ENCODE data around the gene CMIP.
A peak's percentile ranks its signal among the peaks of the same experiment; 100 is the strongest.

CMIP gene

GRCh38 chr16:81595629-81596292 is 151.2 kb downstream of the CMIP start:
- no peaks in the 10 kb centered on the region for H3K9me3 Mint-ChIP-seq
- H3K4me3 Mint-ChIP-seq = no peak overlapping the region
- no peaks in the 10 kb centered on the region for H3K27me3 Mint-ChIP-seq
- H3K36me3 Mint-ChIP-seq (ENCODE audit: low read depth) = no peaks in the 10 kb centered on the region
- no peak for DNase-seq
- peak overlapping the region; percentile 70 for H3K27ac Mint-ChIP-seq
- H3K4me1 Mint-ChIP-seq (ENCODE audit: low read depth) = peaks cover 33% of the 10 kb centered on the region

DNA sequence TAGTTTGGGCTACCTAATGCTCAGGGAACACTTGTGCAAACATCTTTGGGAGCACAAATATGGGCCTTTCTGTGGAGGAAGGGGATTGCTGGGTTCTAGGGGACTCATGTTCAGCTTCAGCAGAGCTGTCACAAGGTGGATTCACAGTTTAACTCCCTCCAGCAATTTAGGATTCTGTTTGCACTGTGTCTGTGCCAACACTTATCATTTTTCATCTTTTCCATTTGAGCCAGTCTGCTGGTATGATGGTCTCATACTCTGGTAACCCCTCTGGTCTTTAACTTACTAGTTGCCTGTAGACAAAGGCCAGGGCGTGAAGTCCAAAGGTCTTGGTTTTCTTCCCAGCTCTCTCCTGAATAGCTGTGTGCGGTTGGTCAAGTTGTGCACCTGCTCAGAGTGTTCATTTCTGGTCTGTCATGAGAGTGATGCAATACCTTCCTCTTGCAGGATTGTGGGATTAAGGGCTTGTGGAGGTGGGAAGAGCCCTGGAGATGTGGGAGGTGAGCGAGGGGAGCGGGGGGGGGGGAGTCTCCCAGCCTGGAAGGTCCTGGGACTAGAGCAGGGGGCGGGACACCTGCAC is 152.6 kb downstream of the CMIP start:
- Mint-ChIP-seq H3K27ac (no peak overlapping the region), H3K4me3 (no peak overlapping the region), H3K36me3 (ENCODE audit: low read depth) (no peaks in the 10 kb centered on the region), H3K27me3 (no peaks in the 10 kb centered on the region), H3K4me1 (ENCODE audit: low read depth) (peaks cover 33% of the 10 kb centered on the region), H3K9me3 (no peaks in the 10 kb centered on the region)
- DNase-seq = no peak

DNA sequence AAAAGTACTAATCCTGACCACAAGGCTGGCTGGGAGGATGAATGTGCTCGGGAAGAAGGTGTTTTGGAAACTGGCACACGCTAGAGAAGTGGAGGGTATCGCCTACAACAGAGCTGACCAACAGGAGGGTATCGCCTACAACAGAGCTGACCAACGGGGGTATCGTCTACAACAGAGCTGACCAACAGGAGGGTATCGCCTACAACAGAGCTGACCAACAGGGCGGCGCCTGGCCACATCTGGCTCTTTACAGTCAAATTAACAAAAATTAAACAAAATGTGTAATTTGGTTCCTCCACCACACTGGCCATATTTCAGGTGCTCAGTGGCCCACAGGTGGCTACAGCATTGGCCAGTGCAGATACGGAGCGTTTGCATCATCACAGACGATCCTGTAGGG is 153.5 kb downstream of the CMIP start:
- H3K27me3 Mint-ChIP-seq = no peaks in the 10 kb centered on the region
- no peaks in the 10 kb centered on the region for H3K9me3 Mint-ChIP-seq
- H3K4me1 Mint-ChIP-seq (ENCODE audit: low read depth) = peaks cover 33% of the 10 kb centered on the region
- no peak overlapping the region for H3K27ac Mint-ChIP-seq
- H3K4me3 Mint-ChIP-seq = no peak overlapping the region
- no peaks in the 10 kb centered on the region for H3K36me3 Mint-ChIP-seq (ENCODE audit: low read depth)
- DNase-seq = no peak

DNA sequence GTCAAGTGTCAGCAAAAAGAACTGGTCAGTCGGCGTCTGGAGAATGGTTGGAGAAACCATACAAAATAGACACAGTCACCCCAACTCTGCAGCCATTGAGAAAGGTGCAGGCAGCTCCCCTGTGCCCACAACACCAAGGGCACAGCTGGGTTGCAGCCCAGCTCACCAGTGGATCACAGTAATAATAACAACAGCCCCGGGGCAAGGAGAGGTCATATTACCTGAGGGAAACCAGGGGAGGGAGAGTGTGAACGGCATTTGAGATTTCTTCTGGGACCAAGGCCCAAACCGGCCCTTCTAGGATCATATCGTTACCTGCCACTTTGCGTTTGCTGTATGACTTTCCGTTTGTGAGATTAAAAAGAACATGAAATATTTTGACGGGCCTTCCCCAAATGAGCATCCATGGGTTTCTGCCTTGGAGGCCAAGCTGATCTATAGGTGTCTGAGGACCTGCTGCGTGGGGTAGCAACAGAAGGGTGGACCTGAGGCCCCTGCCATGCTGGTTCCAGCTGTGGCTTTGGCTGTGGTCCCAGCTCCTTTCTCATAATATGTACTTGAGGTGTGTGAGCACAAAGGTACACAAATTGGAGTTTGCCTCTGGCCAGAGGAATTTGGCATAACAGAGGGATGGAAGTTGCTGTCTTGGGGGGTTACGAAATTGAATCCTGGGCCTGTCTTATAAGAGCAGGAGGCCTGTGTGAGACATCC is 154.6 kb downstream of the CMIP start:
- peaks cover 32% of the 10 kb centered on the region for H3K4me1 Mint-ChIP-seq (ENCODE audit: low read depth)
- no peak for DNase-seq
- H3K4me3 Mint-ChIP-seq = no peak overlapping the region
- H3K27me3 Mint-ChIP-seq = no peaks in the 10 kb centered on the region
- H3K9me3 Mint-ChIP-seq = no peaks in the 10 kb centered on the region
- no peaks in the 10 kb centered on the region for H3K36me3 Mint-ChIP-seq (ENCODE audit: low read depth)
- no peak overlapping the region for H3K27ac Mint-ChIP-seq

GRCh38 chr16:81600275-81600674 is 155.7 kb downstream of the CMIP start:
- Mint-ChIP-seq H3K4me1 (ENCODE audit: low read depth) (peaks cover 29% of the 10 kb centered on the region), H3K27ac (no peak overlapping the region), H3K4me3 (no peak overlapping the region), H3K36me3 (ENCODE audit: low read depth) (no peaks in the 10 kb centered on the region), H3K27me3 (no peaks in the 10 kb centered on the region), H3K9me3 (no peaks in the 10 kb centered on the region)
- DNase-seq = no peak

- no peaks in the 10 kb centered on the region for H3K27me3 Mint-ChIP-seq
- peak overlapping the region; percentile 5 for H3K27ac Mint-ChIP-seq
- no peaks in the 10 kb centered on the region for H3K36me3 Mint-ChIP-seq (ENCODE audit: low read depth)
- H3K4me1 Mint-ChIP-seq (ENCODE audit: low read depth) = peaks cover 23% of the 10 kb centered on the region
- no peaks in the 10 kb centered on the region for H3K9me3 Mint-ChIP-seq
- DNase-seq = no peak
- H3K4me3 Mint-ChIP-seq = no peak overlapping the region
These were observed 156.4 kb downstream of the CMIP start for GRCh38 chr16:81601008-81601428.

DNA sequence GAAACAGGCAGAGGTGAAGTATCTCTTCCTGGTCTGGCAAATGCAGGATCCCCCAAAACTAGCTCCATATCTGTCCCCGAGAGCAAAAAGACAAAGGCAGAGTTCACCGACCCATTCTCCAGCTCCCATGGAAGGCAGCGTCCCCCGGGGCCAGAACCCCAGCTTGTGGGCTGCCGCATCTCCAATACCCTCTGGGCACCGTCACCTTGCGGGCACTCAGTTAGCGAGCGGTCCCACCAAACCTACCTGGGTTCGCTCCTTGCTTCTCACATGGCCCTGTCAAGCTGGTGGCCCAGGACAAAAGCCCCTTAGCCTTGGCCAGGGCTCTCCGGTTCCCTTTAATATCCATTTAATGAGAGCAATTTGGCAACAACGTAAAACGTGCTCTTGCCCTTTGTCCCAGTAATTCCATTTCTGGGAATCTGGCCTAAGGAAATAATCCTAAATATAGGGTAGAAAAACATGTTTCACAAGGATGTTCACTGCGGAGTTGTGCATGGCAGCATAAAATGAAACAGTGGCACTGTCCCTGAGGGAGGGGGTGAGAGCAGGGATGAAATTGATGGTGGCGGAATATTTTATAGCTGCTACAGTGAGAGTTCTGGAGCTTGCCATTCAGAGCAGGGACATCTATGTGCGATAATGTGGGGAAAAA is 157.1 kb downstream of the CMIP start:
- Mint-ChIP-seq H3K27me3 (no peaks in the 10 kb centered on the region), H3K27ac (no peak overlapping the region), H3K9me3 (no peaks in the 10 kb centered on the region), H3K4me1 (ENCODE audit: low read depth) (peaks cover 21% of the 10 kb centered on the region), H3K4me3 (no peak overlapping the region), H3K36me3 (ENCODE audit: low read depth) (peaks cover 3% of the 10 kb centered on the region)
- no peak for DNase-seq

DNA sequence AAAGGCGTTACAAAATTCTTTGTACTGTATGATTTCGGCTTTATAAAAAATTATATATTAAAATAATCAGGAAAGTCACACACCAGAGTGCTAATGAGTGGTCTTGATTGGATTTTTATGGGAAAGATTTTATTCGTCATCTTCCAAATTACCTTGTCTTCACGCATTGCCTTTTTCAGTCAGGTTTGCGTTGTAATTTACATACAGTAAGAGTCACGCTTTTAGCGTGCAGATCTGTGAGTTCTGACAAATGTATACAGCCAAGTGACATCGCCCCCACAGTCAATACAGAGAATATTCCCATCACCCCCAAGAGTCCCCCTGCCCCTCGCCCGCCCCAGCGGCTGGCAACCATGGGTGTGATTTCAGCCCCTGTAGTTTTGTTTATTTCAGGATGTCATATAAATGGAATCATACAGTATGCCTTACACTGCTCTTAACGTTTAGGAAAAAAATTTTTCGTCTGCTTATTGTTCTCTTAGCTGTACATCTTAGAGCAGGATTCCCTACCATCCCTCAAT is 157.7 kb downstream of the CMIP start:
- H3K4me3 Mint-ChIP-seq = no peak overlapping the region
- H3K4me1 Mint-ChIP-seq (ENCODE audit: low read depth) = peaks cover 17% of the 10 kb centered on the region
- no peak overlapping the region for H3K27ac Mint-ChIP-seq
- no peaks in the 10 kb centered on the region for H3K9me3 Mint-ChIP-seq
- no peak for DNase-seq
- H3K27me3 Mint-ChIP-seq = no peaks in the 10 kb centered on the region
- H3K36me3 Mint-ChIP-seq (ENCODE audit: low read depth) = peaks cover 9% of the 10 kb centered on the region

GRCh38 chr16:81602792-81603191 is 158.2 kb downstream of the CMIP start:
- peaks cover 12% of the 10 kb centered on the region for H3K36me3 Mint-ChIP-seq (ENCODE audit: low read depth)
- no peak overlapping the region for H3K4me3 Mint-ChIP-seq
- no peak for DNase-seq
- no peaks in the 10 kb centered on the region for H3K27me3 Mint-ChIP-seq
- no peaks in the 10 kb centered on the region for H3K9me3 Mint-ChIP-seq
- no peak overlapping the region for H3K27ac Mint-ChIP-seq
- peaks cover 16% of the 10 kb centered on the region for H3K4me1 Mint-ChIP-seq (ENCODE audit: low read depth)

- no peaks in the 10 kb centered on the region for H3K27me3 Mint-ChIP-seq
- H3K9me3 Mint-ChIP-seq = no peaks in the 10 kb centered on the region
- no peak for DNase-seq
- H3K4me3 Mint-ChIP-seq = no peak overlapping the region
- peaks cover 27% of the 10 kb centered on the region for H3K36me3 Mint-ChIP-seq (ENCODE audit: low read depth)
- H3K4me1 Mint-ChIP-seq (ENCODE audit: low read depth) = peaks cover 2% of the 10 kb centered on the region
- no peak overlapping the region for H3K27ac Mint-ChIP-seq
These were observed 160.4 kb downstream of the CMIP start for GRCh38 chr16:81604960-81605383.

- Mint-ChIP-seq H3K27ac (no peak overlapping the region), H3K4me1 (ENCODE audit: low read depth) (peaks cover 2% of the 10 kb centered on the region), H3K9me3 (no peaks in the 10 kb centered on the region), H3K27me3 (no peaks in the 10 kb centered on the region), H3K36me3 (ENCODE audit: low read depth) (peaks cover 34% of the 10 kb centered on the region), H3K4me3 (no peak overlapping the region)
- no peak for DNase-seq
These were observed 161.4 kb downstream of the CMIP start for GRCh38 chr16:81606039-81606438.

DNA sequence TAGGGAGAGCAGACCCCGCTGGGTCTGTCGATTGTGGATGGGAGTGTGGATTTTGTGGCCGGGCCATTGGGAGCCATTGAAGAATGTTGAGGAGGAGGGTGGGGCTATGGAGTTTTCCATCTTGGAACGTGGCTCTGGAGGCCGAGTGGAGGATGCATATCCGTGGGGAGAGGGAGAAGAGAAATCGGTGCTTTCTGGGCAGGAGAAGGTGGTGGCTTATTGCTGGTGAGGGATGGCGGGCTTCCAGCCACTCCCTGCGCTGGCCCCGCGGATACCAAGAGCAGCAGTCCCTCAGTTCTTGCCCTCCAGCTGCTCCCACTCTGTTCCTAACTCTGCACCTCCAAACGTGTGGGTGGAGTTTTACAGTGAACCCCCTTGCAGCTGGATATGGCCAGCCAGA is 162.4 kb downstream of the CMIP start:
- Mint-ChIP-seq H3K4me3 (no peak overlapping the region), H3K4me1 (ENCODE audit: low read depth) (peaks cover 2% of the 10 kb centered on the region), H3K27ac (peak overlapping the region; percentile 69), H3K36me3 (ENCODE audit: low read depth) (peaks cover 35% of the 10 kb centered on the region), H3K27me3 (no peaks in the 10 kb centered on the region), H3K9me3 (no peaks in the 10 kb centered on the region)
- DNase-seq = no peak

- Mint-ChIP-seq H3K36me3 (ENCODE audit: low read depth) (peaks cover 35% of the 10 kb centered on the region), H3K9me3 (no peaks in the 10 kb centered on the region), H3K27ac (no peak overlapping the region), H3K4me3 (no peak overlapping the region), H3K4me1 (ENCODE audit: low read depth) (peaks cover 2% of the 10 kb centered on the region), H3K27me3 (no peaks in the 10 kb centered on the region)
- DNase-seq = no peak
These were observed 163.4 kb downstream of the CMIP start for GRCh38 chr16:81607805-81608522.

DNA sequence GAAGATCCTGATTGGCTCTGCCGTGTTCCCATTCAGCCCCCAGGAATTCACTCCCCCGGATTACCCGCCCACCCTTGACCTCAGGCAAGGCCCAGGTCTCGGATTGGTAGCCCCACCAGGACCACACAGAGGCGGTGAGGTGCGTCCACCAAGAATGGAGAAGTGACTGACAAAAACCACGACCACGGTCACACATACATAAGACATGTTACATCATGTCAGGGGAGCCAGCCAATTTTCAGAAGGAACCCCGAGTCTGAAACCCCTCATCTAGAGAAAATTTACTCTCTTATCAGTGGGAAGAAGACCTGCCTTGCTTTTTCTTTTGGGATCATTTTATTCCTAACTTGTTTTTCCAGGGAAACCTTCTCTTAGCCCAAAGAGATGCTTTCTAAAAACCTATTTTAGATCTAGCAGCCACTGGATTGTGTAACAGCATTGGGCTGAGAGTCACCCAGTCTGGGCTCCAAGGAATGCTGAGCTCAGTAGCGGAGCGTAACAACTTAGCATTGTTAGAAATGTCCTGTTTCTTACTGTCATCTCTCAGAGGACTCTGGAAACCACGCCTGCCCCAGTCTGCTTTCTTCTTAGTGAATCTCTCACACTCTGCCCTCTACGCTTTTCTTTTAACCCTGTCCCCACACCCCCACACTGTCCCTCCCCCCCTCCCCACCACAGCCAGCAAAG is 164.1 kb downstream of the CMIP start:
- Mint-ChIP-seq H3K27me3 (no peaks in the 10 kb centered on the region), H3K36me3 (ENCODE audit: low read depth) (peaks cover 35% of the 10 kb centered on the region), H3K4me3 (no peak overlapping the region), H3K27ac (no peak overlapping the region), H3K4me1 (ENCODE audit: low read depth) (peaks cover 2% of the 10 kb centered on the region), H3K9me3 (no peaks in the 10 kb centered on the region)
- DNase-seq = no peak
